EH (cell line): ENCODE data around the gene CPEB3.
"Not testable (repeated sequence)": the region's sequence is repeated elsewhere in the genome, so short reads cannot be mapped to it uniquely, and the experiment has no call there.

Experiments
- DNase-seq: peaks from one replicate; pipeline ENCODE4 v3.0.0-alpha.2; 2015; ENCODE audit warnings: low read depth

Gene CPEB3

DNA sequence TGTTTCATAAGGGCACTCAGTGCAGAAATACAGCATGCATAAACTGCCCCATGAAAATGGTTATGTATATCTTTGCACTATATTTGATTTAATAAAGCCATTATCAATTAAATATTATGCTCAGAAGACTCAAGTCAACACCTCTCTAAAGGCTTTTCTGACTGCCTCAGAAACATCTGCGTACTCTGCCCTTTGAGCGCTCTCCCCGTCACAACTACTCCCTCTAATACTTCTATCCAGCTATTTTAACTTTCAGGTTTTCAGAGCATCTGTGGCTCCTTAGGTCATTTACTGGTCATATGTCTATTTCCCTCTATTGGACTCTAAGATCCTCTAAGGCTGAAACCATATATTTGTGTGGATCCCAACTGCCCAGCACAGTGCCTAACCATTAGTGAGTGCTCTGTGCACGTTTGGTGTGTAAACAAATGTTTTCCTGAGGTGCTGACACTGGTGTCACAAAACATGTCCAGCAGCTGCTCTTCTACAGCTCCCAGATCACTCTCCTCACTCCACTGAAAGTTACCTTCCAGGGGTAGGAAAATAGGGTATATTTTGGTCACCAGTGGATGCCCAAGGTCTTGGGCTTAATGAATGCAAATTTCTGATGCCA lies 188.2 kb downstream of the CPEB3 start:
- no peak for DNase-seq

DNA sequence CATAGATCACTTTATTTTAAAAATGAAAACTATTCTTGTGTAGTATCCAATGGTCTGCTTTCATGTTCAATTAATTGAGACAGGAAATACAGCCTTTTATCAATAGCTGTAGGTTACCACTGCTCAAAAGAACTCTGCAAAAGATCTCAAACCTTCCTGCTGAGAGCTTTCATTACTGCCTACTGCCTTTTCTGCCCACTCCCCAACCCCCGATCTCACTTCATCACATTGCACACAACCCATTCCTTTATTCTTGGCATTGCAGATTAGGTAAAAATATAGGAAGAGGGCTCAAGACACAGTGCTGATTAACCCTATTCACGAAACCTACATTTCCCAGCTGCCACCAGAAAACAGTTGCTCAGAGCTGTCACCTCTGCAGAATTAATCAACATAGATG lies 195.9 kb downstream of the CPEB3 start:
- no peak for DNase-seq

DNA sequence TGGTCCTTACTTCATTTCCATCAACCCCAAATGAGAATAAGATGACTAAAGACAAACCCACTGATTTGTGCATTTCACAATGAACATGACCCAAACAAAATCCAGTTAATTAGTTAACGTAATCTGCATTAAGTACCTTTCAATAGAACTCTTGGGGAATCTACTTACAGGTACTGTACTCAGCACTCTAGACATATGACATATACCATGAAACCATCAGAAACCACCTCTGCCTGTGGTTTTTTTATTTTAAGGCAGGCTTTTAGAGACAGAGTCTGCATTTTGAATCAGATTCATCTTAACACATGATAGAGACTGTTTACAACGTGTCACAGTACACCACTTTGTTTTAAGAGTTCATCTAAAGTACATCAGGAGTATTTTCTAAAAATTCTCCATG lies 198.9 kb downstream of the CPEB3 start:
- DNase-seq = no peak

DNA sequence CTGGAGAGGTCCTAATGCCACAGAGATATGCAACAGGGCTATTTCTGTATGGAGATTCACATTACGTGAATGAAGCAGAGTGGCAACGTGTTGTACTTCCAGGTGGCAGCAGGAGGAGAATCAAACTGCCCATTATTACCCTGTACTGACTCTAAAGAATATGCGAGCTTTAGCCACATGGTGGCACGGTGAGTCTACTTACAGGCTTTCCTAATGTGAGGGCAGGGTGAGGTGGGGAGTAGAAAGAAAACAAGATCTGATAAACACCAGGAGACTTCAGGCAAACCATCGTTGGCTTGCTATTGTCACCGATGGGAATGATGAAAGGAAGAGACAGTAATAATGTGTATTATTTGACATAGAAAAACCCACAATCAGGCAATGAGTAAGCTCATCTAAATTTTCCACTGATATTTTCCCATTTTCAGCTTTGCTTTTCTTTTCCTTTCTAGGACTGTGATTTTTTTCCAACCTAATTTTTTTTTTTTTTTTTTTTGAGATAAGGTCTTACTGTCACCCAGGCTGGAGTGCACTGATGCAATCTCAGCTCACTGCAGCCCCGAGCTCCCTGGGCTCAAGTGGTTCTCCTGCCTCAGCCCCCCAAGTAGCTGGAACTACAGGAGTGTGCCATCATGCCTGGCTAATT lies 203.0 kb downstream of the CPEB3 start:
- DNase-seq = peak; percentile 81

DNA sequence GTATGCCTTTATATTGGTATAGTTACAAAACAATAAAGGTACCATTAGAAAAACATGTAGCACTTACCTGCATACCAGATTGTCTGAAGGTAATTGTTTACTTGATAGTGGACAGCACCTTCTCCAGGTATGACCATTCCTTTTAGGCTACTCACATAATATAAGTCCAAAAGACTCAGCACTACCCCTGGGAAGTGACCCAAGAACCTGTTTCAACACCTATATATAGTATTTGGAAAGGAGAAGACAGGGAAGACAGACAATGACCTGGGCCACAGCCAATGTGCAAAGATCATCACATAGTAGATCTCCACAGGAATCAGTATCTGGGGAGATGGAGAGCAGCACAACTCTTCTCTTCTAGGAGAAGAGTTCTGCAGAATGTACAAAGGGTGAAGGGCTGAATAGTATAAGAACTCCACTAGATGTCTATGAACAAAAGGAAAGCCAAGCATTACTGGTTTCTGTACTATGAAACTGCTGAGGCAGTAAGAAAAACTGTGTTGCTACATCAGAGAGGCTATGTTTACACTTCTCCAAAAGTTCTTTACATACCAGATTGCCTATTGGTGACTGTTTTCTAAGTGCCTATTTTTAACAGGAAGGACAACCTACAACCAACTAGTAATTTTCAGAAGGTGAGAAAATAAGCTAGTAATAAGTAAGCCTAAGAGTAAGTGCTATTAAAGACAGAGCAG lies 208.1 kb downstream of the CPEB3 start:
- peak; percentile 27 for DNase-seq

DNA sequence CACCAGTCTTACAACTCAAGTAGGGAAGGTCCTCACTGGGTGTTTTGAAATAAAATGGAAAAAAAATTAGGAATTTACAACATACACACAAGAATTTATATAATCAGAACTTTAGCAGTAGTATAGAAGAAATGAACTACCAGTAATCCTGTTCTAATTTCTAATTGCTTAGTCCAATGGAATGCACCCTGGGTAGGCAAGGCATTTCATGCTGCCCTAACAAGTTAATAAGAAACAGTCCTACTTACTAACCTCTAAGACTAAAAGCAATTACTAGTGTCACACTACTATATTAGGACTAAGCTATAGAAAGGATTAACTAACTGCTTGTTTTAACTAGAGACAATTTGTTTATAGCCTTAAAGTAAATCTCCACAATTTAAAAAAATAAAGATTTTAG lies 209.2 kb downstream of the CPEB3 start:
- DNase-seq = peak; percentile 52

DNA sequence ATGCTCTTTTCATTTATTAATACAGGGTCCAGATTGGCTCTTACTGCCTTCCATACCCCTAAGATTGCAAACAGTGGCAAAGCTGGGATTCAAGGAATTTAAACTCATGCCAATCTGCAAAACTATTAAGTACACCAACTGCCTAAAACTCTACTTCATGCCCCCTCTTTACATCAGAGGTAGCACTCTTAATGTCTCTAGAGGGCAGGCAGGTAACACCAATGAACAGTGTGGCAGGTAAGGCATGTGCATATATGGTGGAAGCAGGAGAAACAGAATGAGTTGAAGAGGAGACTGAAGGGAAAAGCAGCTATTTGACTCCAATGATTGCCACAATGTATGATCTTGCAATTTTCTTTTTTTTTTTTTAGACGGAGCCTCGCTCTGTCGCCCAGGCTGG lies 210.6 kb downstream of the CPEB3 start:
- DNase-seq = no peak

DNA sequence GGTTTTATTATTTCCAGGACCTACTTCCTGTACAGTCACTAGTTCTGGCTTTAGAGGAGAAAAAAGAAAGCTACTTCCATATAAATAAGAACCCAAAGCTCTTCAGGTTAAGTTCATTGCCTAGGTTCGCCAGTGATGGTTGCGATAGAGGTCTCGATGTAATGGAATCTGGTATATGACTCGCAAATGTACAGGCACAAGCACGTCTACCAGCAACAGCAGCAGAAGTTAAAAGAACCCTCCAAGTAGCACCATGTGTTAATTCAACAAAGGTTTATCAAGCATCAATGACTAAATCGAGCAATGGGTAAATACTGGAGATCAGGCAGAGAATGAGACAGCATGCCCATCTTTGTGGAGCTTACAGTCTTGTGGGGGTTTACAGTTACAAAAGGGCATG lies 211.9 kb downstream of the CPEB3 start:
- no peak for DNase-seq

DNA sequence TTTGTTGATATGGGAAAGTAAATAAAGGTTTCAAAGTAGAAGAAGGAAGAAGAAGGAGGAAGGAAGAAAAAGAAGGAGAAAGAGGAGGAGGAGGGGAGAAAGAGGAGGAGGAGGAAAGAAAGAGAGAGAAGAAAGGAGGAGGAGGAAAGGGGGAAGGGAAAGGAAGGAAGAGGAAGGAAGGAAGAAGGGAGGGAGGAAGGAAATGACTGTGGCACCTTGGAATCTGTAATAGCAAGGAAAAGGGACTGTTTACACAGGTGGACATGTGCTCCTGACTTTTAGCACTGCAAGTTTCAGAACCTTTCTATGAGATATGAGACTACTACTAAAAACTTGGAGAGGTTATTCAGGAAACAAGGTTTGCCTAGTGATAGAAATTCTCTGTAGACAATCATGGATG lies 214.2 kb downstream of the CPEB3 start:
- DNase-seq = no peak

DNA sequence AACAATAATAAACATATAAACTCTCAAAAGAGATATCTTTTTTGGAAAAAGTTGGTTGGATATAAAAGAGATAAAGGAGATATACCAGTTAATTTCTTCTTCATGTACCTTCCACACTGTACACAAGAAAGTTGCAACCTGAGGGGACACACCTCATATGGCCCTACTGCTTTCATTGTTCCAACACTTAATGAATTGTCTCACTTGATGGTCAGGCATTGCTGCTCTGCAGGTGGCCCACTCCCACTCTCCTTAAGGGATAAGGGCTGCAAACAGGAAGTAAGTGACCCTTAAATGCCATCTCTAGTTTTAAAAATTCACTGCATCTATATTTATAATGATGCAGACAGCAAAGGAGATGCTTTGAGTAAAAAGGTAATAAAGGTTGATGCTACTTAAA lies 215.0 kb downstream of the CPEB3 start:
- DNase-seq = no peak

DNA sequence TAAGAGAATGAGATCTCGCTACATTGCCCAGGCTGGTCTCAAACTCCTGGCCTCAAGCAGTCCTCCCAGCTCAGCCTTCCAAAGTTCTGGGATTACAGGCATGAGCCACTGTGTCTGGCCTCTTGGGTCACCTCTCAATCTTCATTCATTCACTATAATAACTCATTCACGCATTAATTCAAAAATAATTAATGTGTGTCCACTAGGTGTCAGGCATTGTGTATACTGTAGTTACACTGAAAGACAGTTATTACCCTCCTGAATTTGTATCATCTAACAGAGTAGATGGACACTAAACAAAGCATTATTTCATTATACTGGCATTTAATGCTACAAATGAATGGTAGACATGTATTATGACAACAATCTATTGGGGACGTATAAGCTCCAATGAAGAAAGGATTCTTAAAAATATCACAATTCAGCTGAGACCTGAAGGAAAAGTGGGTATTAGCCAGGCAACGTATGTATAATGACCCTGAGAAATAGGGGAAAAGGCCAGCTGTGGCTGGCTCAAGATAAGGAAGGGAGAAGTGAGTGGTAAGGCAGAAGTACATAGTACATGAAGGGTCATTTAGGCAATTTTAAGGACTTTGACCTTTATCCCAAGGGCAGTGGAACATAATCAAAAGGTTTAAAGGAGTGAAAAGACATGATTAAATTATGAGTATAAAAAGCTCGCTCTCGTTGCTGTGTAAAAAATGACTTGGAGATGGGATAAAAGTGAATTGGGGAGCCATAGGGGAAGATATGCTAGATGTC lies 216.6 kb downstream of the CPEB3 start:
- DNase-seq = no peak

DNA sequence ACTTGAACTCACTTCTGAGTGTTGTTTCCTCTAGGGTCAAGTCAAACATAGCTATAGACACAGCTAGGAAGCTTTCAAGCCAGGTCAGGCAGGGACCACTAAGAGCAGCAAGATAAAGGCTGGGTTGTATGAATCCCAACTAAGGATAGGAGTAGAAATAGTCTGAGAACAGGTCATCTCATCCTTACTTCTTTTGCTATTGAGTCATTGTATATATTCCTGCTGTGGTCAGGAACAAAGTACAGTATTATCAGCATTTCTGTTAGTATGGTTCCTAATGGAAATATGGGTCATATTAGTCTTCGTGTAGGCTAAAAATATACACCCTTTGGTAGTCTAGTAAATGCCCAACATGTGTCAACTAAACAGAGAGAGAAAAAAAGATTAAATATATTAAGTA lies 222.0 kb downstream of the CPEB3 start:
- peak; percentile 59 for DNase-seq

DNA sequence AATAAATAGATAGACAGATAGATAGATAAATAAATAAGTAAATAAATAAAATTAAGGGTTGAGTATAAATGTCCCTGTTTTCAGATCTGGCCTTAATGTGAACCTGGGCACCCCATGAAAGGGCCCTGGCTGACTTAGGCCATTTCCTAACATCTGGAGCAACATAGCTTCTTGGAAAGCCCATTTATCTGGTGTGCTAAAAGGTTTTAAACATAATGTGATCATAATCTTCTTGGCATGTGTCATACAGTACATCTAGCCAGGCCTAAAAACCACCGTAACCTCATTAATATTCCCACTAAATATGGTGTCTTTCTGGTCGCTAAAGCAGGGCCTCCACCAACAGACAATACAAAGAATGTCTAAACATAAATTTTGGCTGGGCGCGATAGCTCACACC lies 224.5 kb downstream of the CPEB3 start:
- no peak for DNase-seq

DNA sequence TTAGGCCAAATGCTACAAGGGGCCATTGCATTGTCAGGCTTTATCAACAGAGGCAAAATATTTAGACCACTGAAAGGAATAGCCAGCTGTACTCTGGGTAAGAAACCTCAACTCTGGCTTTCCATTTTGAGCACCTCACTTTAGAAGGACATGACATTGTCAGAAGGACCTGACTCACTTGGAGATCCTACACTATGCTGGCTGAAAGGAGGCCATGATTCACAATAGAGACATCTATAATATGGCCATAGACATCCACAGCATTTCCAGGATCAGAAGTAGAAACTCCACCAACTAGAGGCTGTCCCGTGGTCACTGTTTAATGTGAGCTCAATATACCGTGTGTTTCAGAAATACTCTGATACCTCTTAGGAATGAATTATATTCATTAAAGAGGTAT lies 226.4 kb downstream of the CPEB3 start:
- DNase-seq = peak; percentile 53

DNA sequence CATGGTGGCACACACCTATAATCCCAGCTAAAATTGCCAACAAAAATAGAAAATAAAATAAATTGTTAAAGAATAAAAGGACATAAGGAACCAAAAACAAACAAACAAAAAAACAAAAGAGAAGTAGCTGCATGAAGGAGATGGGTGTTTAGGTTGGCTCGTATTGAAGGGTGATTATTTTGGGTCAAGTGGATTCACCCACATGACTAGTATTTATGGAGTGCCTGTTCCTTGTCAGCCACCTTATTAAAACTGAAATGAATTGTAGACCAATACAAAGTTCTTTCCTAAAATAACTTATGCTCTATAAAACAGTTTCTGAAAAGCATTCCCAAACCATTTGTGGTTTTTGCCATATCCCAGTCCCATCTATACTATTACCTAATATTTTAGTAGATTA lies 228.6 kb downstream of the CPEB3 start:
- DNase-seq = no peak

DNA sequence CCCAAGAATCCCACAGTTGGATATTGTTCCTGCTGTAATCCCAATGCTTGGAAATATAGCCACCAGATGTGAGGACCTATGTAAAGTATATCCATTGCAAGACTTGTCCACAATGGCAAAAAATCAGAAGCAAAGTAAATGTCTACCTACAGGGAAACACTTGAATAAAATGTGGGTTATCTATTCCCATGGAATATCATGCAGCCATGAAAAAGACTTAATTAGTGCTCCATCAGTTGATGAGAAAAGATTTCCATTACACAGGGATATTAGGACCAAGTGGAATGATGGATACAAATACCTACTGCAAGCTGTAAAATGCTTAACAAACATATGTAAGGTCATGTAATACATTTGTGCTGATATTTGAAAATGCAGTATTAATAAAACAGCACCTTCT lies 236.1 kb downstream of the CPEB3 start:
- DNase-seq = no peak

DNA sequence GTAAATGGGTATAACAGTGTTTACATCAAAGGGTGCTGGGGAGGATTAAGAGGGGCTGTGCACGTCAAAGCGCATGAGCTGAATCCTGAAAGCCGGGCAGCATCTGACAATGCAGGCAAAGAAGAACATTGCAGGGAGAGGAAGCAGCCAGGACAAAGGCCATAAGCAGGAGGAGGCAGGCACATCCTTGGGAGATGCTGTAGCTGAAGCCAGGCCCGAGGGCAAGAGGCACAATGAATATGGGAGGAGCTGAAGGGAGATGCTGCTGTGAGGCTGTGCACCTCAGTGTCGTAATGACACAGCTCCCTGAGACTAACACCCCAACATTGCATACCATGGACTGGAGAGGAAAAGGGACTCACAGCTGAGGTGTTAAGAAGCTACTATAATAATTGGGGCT lies 238.1 kb downstream of the CPEB3 start:
- no peak for DNase-seq

DNA sequence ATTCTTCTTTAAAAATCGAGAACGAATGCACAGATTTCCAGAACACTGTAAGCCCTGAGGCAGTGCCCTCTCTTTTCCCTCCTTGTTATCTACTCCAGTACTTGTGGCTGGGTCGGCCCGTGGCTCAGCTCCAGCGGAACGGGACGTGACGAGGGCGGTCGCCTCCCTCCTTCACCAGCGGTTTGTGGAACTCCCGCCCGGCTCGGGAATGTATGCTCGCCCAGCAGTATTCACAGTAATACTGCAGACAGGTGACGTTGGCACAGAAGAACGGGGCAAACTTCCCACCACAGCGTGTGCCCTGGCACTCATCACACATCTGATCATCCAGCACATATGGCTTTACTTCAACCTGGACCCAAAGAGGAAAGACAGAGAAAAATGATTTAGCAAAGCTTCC lies 238.8 kb downstream of the CPEB3 start:
- DNase-seq = no peak

DNA sequence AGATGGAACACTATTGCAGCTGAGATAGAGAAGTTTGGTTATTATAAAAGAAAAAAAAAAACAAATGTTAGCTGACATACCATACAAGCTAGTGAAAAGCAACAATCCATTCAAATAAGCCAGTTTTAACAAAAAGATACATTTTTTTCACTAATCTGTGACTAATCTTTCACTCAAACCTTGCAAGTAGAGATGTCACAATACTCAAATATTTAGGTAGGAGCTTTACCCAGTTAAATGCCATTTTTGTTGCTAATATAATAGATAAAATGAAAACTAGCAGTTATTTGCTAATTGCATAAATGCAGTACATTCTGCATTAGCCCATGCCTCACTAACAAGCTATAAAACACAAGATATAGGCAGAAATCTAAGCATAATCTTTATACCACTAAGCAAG lies 243.7 kb downstream of the CPEB3 start:
- peak; percentile 14 for DNase-seq

DNA sequence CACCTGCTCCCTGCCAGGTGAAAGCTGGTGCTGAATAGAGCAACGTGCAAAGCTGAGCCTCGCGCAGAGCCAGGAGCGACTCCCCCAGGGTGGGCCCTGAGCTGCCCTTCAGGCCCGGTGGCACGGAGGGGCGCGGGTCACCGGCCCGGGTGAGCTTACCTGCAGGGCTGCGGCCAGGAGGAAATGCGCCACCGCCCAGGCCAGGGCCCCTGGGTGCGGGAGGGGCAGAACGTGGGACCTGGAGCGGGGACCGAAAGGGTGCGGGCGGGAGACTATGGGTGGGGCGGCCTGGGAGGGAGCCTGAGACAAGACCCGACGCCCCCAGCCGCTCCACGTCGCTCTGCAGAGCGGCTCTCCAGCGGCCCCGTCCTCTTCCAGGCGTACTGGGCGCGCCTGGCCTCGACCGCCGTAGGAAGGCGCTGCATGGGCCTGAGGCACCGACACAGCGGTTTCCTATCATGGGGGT lies 245.2 kb downstream of the CPEB3 start:
- no peak for DNase-seq

DNA sequence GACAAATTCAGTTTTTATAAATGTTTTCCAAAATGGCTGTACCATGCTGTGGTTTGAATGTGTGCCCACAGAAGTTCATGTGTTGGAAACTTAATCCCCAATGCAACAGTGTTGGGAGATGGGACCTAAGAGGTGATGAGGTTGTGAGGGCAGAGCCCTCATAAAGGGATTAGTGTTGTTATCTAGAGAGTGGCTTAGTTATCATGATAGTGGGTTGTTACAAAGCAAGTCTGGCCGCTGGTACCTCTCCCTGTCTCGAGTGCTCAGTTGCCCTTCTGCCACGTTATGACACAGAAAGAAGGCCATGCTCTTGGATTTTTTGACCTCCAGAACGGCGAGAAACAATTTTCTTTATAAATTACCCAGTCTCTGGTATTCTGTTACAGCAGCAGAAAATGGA lies 248.3 kb downstream of the CPEB3 start:
- DNase-seq = no peak

DNA sequence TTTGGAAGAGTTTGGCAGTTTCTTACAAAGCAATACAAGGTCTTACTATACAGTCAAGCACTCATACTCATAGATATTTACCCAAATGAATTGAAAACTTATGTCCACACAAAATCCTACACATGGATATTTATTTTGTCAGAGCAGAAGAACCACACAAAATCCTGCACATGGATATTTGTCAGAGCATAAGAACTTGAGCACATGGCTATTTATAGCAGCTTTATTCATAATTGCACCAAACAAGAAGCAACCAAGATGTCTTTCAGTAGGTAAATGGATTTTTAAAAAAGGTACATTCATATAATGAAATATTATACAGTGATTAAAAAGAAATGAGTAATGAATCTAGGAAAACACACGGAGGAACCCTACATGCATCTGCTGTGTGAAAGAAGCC lies 251.9 kb downstream of the CPEB3 start:
- peak; percentile 8 for DNase-seq

DNA sequence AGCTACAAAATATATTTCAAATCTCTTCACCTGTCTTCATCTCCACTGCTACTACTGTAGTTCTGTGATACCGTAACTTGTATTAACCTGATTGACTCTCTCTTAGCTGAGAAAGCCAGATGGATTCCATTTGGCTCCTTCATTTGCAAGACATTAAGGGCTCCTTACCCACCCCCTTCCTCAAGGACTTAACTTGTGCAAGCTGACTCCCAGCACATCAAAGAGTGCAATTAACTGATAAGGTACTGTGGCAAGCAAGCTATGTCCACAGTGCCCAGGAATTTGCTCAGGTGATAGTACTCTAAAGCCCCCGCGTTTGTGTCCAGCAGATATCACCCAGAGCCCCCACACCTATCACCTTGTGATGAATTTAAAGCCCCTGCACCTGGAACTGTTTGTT lies 257.8 kb downstream of the CPEB3 start:
- not testable (repeated sequence) for DNase-seq
